GM18861 (cell line): ENCODE measurements around the gene KXD1.
"Not testable (repeated sequence)": the region's sequence is repeated elsewhere in the genome, so short reads cannot be mapped to it uniquely, and the experiment has no call there.

Source experiments
- ATAC-seq: cut with Tn5 transposase; IDR thresholded peaks from one replicate; pipeline ENCODE4 v1.9.1; 2021; ENCODE audit not compliant: unreplicated experiment

Gene KXD1

DNA sequence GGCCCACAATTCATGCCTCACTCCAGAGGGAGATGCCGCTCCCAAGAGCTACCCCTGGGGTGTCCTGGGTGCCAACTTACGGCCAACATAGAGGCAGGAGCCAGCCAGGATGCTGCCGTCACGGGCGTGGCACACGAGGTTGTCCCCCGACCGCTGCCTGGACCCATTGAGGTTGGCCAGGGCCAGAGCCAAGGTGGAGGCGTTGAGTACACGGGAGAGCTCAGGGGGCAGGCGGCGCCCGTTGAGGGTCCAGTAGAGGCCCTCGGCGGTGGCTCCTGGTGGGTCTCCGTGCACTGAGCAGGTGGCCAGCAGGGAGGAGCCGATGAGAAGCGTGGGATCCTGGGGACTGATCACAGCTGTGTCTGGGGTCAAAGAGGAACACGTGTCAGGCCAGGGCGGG, 41.8 kb downstream of the KXD1 start:
- ATAC-seq, result no peak

DNA sequence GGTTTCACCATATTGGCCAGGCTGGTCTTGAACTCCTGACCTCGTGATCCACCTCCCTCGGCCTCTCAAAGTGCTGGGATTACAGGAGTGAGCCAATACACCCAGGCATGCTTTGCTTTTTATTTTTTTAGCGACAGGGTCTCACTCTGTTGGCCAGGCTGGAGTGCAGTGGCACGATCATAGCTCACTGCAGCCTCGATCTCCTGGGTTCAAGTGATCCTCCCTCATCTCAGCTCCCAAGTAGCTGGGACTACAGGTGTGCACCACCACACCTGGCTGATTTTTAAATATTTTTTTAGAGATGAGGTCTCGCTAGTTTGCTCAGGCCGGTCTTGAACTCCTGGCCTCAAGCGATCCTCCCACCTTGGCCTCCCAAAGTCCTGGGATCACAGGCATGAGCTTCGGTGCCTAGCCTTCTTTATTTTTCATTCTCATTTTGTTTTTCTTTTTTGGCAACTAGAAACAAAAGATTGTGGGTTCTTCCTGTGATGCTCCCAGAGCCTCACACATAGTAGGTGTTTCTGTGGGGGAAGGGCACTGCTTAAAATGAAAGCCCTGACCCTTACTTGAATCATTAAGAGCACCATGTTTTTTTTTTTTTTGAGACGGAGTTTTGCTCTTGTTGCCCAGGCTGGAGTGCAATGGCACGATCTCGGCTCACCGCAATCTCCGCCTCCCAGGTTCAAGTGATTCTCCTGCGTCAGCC, 43.2 kb downstream of the KXD1 start:
- ATAC-seq, result not testable (repeated sequence)

GRCh38 chr19:18601875-18602274, 44.2 kb downstream of the KXD1 start:
- no peak for ATAC-seq

DNA sequence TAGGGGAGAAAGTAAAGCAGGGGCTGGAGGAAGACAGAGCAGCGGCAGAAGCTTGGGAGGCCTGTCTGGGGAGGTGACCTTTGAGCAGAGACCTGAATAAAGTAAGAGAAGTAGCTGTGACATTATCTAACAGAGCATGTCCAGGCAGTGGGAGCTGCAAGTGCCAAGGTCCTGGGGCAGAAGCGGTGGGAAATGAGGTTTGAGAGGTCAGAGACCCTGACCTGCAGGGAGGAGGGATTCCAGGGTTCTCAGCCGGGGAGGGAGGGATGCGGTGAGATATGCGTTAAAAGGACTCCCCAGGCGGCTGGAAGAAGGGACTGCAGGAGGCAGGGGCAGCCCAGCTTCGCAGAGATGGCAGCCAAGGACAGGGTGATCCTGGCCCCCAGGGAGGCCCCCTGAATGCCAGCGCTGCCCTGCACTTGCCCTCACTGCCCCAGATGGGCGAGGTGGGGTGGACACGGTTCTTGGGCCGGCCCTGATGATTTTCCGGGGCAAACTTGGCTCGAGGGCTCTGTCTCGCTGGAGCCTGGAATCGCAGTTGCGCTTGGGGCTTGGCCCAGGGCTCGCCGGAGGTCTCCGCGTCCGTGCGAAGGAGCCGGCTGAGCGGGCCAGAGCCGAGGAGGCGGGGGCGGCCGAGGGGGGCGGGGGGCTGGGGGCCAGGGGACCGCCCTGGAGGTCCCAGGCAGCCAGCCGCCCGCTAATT, 45.7 kb downstream of the KXD1 start:
- ATAC-seq, result no peak

GRCh38 chr19:18603958-18604819, 46.5 kb downstream of the KXD1 start:
- ATAC-seq, result no peak

DNA sequence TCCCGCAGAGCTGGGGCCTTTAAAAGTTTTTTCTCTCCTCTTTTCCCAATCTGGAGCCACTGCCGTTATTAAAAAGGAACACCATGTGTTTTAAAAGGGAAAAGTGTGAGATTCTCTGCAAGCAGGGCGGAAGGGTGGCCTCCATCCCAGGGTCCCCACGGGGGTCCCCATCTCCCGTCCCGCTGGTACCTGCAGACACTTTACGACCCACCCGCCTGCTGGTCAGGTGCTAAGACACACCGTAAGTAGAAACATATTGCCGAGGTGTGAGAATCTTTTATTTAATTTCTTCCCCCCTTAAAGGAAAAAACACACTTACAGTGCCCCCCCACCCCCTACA, 47.1 kb downstream of the KXD1 start:
- no peak for ATAC-seq

- no peak for ATAC-seq
These were observed 47.5 kb downstream of the KXD1 start for GRCh38 chr19:18605196-18605545.

GRCh38 chr19:18605546-18606280, 48.0 kb downstream of the KXD1 start:
- ATAC-seq, result no peak

- ATAC-seq, result no peak
These were observed 48.9 kb downstream of the KXD1 start, which contains the start of gene CRLF1 for GRCh38 chr19:18606281-18607225. CRLF1 (minus strand) TSS chr19:18606799; CDS start chr19:18606656, 143 bp downstream.

- no peak for ATAC-seq
These were observed 49.8 kb downstream of the KXD1 start for GRCh38 chr19:18607226-18608101.

DNA sequence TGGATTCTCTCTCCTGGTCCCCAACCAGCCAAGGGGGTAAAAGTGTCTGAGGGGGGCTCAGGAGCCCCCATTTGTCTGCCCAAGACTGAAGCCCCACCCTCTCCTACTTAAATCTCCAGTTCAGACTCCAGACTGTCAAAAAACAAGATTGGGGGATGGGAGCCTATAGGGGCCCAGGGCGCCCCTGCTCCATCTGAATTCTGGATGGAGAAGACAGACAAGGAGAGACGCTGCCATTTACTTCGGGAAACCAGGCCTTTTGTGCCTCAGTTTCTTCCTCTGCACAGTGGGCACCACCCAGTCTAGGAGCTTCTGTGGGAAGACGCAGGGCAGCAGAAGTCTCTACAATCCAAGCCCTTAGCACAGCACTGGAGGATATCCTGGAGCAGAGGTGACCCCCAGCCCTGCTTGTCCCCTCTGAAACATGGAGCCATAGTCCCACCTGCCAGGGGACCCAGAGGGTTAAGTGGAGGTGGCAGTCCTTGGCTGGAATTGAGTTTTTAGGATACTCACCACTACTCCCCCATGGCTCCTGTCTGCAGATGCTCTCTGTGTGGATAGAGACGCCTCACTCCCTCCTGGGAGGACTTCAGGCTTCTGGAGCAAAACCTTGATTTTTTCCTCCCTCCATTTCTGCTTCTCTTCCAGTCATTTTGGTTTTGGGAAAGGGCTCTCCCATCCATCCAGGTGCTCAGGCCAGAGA, 50.6 kb downstream of the KXD1 start:
- no peak for ATAC-seq

- ATAC-seq, result no peak
These were observed 51.4 kb downstream of the KXD1 start for GRCh38 chr19:18608805-18609716.

DNA sequence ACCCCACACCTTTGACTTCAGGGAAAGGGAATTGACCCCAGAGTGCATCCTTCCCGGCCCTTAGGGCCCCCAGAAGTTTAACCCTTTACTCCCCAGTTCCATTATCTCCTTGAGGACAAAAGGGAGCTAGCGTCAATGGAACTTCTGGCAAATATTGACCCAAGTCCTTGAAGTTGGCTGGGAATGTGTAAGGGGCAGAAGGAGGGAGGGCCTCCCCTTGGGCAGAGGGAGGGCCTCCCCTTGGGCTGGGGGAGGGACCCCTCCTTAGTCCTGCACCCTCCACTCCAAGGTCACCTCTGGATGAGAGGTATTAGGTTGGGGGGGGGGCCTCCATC, 52.0 kb downstream of the KXD1 start:
- ATAC-seq, result no peak

DNA sequence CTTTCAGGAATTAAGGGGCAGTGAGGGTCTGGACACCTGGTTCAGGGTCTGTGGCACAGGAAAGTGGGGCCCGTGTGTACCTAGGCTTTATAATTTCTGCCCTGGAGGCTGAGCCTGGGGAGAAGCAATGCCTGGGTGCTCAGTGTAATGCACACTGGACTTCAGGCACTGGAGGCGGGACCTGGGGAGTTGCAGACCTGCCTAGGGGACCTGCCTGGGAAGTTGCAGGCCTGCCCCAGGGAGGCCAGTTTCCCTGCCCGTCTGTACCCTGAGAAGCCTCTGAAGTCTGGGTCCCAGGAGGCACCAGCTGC, 52.5 kb downstream of the KXD1 start:
- ATAC-seq, result no peak

- ATAC-seq, result no peak
These were observed 53.1 kb downstream of the KXD1 start for GRCh38 chr19:18610556-18611326.

GRCh38 chr19:18611327-18612050, 53.8 kb downstream of the KXD1 start:
- no peak for ATAC-seq
